Measurements from ENCODE around the gene CAB39.
"Not testable (repeated sequence)": the region's sequence is repeated elsewhere in the genome, so short reads cannot be mapped to it uniquely, and the experiment has no call there.

CAB39 gene

DNA sequence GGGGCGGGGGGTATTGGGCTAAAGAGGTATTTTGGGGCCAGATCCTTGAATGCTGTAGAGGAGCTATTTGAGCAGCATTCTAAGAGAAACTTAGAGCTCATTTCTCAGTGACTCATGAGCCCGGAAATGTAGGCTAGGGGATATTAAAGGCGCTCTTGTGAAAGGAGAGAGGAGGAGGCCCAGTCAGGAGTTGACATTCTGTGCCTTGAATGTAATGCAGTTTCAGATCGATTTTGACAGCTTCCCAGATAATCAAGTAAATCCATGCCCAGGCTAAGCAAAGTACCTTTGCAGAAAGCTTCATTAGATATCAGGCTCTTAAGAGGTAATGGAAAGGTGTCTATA is 1.5 kb downstream of the CAB39 start:
- Histone ChIP-seq H3K27me3 (ENCODE audit: control insufficient read depth, insufficient read depth, low read length) (no peaks in the 10 kb centered on the region), H3K9me3 (ENCODE audit: control insufficient read depth, insufficient read depth, low read depth, low read length) (no peaks in the 10 kb centered on the region), H3K4me1 (ENCODE audit: control insufficient read depth, insufficient read depth, low read length) (peaks cover 26% of the 10 kb centered on the region), H3K27ac (ENCODE audit: low read depth, low read length) (no peak overlapping the region; the same call in 1 of the 2 replicates), H3K36me3 (ENCODE audit: control insufficient read depth, insufficient read depth, low read length) (no peaks in the 10 kb centered on the region; the same call in 1 of the 2 replicates), H3K4me3 (ENCODE audit: low read depth, low read length) (peak overlapping the region; percentile 89), H3K9ac (ENCODE audit: low read length) (peak overlapping the region; percentile 83)

DNA sequence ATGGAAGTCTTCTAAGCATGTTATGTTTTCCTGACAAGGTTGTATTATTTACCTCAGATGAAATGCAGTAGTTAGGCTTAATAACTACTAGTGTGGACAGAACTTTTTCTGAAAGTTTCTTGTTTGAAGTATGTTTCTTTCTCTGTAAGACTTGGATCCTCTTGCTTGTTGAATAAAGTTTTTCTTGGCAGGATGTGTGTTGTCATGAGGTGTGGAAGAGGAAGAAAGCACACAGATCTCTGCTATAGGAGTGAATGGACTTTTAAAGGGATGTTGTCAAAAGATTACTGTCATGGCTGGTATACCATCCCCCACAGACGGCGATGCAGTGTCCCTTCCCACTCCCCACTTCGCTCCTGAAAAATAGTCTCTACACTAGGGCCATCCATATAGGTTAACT is 2.6 kb downstream of the CAB39 start:
- Histone ChIP-seq H3K4me1 (ENCODE audit: control insufficient read depth, insufficient read depth, low read length) (peaks cover 36% of the 10 kb centered on the region), H3K27ac (ENCODE audit: low read depth, low read length) (no peak overlapping the region), H3K27me3 (ENCODE audit: control insufficient read depth, insufficient read depth, low read length) (no peaks in the 10 kb centered on the region), H3K9ac (ENCODE audit: low read length) (no peak overlapping the region), H3K9me3 (ENCODE audit: control insufficient read depth, insufficient read depth, low read depth, low read length) (no peaks in the 10 kb centered on the region), H3K36me3 (ENCODE audit: control insufficient read depth, insufficient read depth, low read length) (peaks cover 2% of the 10 kb centered on the region; the same call in 1 of the 2 replicates), H3K4me3 (ENCODE audit: low read depth, low read length) (no peak overlapping the region)

GRCh38 chr2:230716588-230716987 is 3.9 kb downstream of the CAB39 start:
- no peaks in the 10 kb centered on the region for H3K9me3 ChIP-seq (ENCODE audit: control insufficient read depth, insufficient read depth, low read depth, low read length)
- H3K4me1 ChIP-seq (ENCODE audit: control insufficient read depth, insufficient read depth, low read length): peaks cover 43% of the 10 kb centered on the region
- no peak overlapping the region for H3K4me3 ChIP-seq (ENCODE audit: low read depth, low read length)
- peaks cover 2% of the 10 kb centered on the region; the same call in 1 of the 2 replicates for H3K36me3 ChIP-seq (ENCODE audit: control insufficient read depth, insufficient read depth, low read length)
- H3K9ac ChIP-seq (ENCODE audit: low read length): no peak overlapping the region
- no peak overlapping the region for H3K27ac ChIP-seq (ENCODE audit: low read depth, low read length)
- H3K27me3 ChIP-seq (ENCODE audit: control insufficient read depth, insufficient read depth, low read length): no peaks in the 10 kb centered on the region

GRCh38 chr2:230717600-230717999 is 5.0 kb downstream of the CAB39 start:
- H3K27me3 ChIP-seq (ENCODE audit: control insufficient read depth, insufficient read depth, low read length): no peaks in the 10 kb centered on the region
- H3K36me3 ChIP-seq (ENCODE audit: control insufficient read depth, insufficient read depth, low read length): peaks cover 2% of the 10 kb centered on the region; the same call in 1 of the 2 replicates
- no peaks in the 10 kb centered on the region for H3K9me3 ChIP-seq (ENCODE audit: control insufficient read depth, insufficient read depth, low read depth, low read length)
- H3K27ac ChIP-seq (ENCODE audit: low read depth, low read length): peak overlapping the region; percentile 39; the same call in 1 of the 2 replicates
- peaks cover 53% of the 10 kb centered on the region for H3K4me1 ChIP-seq (ENCODE audit: control insufficient read depth, insufficient read depth, low read length)
- H3K9ac ChIP-seq (ENCODE audit: low read length): no peak overlapping the region
- no peak overlapping the region; the same call in 1 of the 2 replicates for H3K4me3 ChIP-seq (ENCODE audit: low read depth, low read length)

- Histone ChIP-seq H3K36me3 (ENCODE audit: control insufficient read depth, insufficient read depth, low read length) (peaks cover 11% of the 10 kb centered on the region; the same call in 1 of the 2 replicates), H3K27ac (ENCODE audit: low read depth, low read length) (no peak overlapping the region), H3K4me1 (ENCODE audit: control insufficient read depth, insufficient read depth, low read length) (peaks cover 59% of the 10 kb centered on the region), H3K4me3 (ENCODE audit: low read depth, low read length) (no peak overlapping the region), H3K27me3 (ENCODE audit: control insufficient read depth, insufficient read depth, low read length) (no peaks in the 10 kb centered on the region), H3K9me3 (ENCODE audit: control insufficient read depth, insufficient read depth, low read depth, low read length) (0 out of 2 replicates have a peak, but pooled peaks cover 3% of the 10 kb centered on the region), H3K9ac (ENCODE audit: low read length) (no peak overlapping the region)
Measured at GRCh38 chr2:230719340-230719739, 6.7 kb downstream of the CAB39 start.

DNA sequence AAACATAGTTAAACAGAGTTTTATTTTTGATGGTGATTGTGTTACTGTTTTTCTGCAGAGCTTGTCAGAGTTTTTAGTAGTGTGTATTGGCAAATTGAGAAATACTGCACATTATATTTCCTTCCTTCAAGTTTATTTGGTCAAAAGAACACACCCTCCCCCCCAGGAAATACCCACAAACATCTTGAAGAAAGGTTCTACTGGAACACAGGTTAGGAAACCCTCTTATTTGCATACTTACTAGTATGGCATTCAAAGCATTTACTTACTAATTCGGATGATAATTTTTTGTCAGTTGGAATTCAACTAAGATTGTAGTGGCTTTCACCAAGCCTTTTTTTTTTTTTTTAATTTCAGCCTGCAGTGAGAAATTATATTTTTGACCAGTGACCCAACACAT is 9.1 kb downstream of the CAB39 start:
- H3K36me3 ChIP-seq (ENCODE audit: control insufficient read depth, insufficient read depth, low read length): peaks cover 11% of the 10 kb centered on the region; the same call in 1 of the 2 replicates
- H3K4me3 ChIP-seq (ENCODE audit: low read depth, low read length): peak overlapping the region; percentile 35; the same call in 1 of the 2 replicates
- H3K4me1 ChIP-seq (ENCODE audit: control insufficient read depth, insufficient read depth, low read length): peaks cover 50% of the 10 kb centered on the region
- H3K9me3 ChIP-seq (ENCODE audit: control insufficient read depth, insufficient read depth, low read depth, low read length): 0 out of 2 replicates have a peak, but pooled peaks cover 3% of the 10 kb centered on the region
- no peaks in the 10 kb centered on the region for H3K27me3 ChIP-seq (ENCODE audit: control insufficient read depth, insufficient read depth, low read length)
- H3K9ac ChIP-seq (ENCODE audit: low read length): peak overlapping the region; percentile 7
- peak overlapping the region; percentile 83 for H3K27ac ChIP-seq (ENCODE audit: low read depth, low read length)

GRCh38 chr2:230722207-230722885 is 9.7 kb downstream of the CAB39 start:
- Histone ChIP-seq H3K4me3 (ENCODE audit: low read depth, low read length) (no peak overlapping the region), H3K27ac (ENCODE audit: low read depth, low read length) (peak overlapping the region; percentile 83), H3K4me1 (ENCODE audit: control insufficient read depth, insufficient read depth, low read length) (peaks cover 45% of the 10 kb centered on the region), H3K9me3 (ENCODE audit: control insufficient read depth, insufficient read depth, low read depth, low read length) (0 out of 2 replicates have a peak, but pooled peaks cover 3% of the 10 kb centered on the region), H3K27me3 (ENCODE audit: control insufficient read depth, insufficient read depth, low read length) (no peaks in the 10 kb centered on the region), H3K36me3 (ENCODE audit: control insufficient read depth, insufficient read depth, low read length) (peaks cover 11% of the 10 kb centered on the region; the same call in 1 of the 2 replicates), H3K9ac (ENCODE audit: low read length) (no peak overlapping the region)

DNA sequence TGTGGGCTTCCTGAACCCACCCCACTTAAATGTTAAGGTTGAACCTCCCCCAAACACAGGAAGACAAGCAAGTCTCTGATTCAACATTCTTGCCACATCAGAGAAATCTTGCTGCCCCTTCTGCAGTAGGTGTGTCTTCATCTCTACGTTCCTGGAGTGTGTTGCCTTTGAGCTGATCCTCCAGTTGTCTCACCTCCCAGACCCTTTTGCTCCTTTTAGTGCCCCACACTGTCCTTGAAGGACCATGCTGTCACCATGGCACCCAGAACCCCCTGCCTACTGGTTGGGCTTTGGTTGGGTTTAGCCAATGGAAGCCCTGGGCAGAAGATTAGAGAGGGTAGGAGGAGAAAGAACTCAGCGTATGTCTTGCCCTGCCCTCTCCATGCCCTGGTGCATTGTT is 10.7 kb downstream of the CAB39 start:
- no peak overlapping the region; the same call in 1 of the 2 replicates for H3K27ac ChIP-seq (ENCODE audit: low read depth, low read length)
- no peak overlapping the region for H3K9ac ChIP-seq (ENCODE audit: low read length)
- H3K27me3 ChIP-seq (ENCODE audit: control insufficient read depth, insufficient read depth, low read length): no peaks in the 10 kb centered on the region
- H3K4me3 ChIP-seq (ENCODE audit: low read depth, low read length): no peak overlapping the region
- peaks cover 35% of the 10 kb centered on the region for H3K4me1 ChIP-seq (ENCODE audit: control insufficient read depth, insufficient read depth, low read length)
- 0 out of 2 replicates have a peak, but pooled peaks cover 3% of the 10 kb centered on the region for H3K9me3 ChIP-seq (ENCODE audit: control insufficient read depth, insufficient read depth, low read depth, low read length)
- H3K36me3 ChIP-seq (ENCODE audit: control insufficient read depth, insufficient read depth, low read length): peaks cover 11% of the 10 kb centered on the region; the same call in 1 of the 2 replicates

- H3K4me1 ChIP-seq (ENCODE audit: control insufficient read depth, insufficient read depth, low read length): peaks cover 27% of the 10 kb centered on the region
- not testable (repeated sequence) for H3K9me3 ChIP-seq (ENCODE audit: control insufficient read depth, insufficient read depth, low read depth, low read length); H3K9ac ChIP-seq (ENCODE audit: low read length); H3K4me3 ChIP-seq (ENCODE audit: low read depth, low read length); H3K27me3 ChIP-seq (ENCODE audit: control insufficient read depth, insufficient read depth, low read length); H3K27ac ChIP-seq (ENCODE audit: low read depth, low read length)
- peaks cover 11% of the 10 kb centered on the region; the same call in 1 of the 2 replicates for H3K36me3 ChIP-seq (ENCODE audit: control insufficient read depth, insufficient read depth, low read length)
Measured at GRCh38 chr2:230724957-230725356, 12.3 kb downstream of the CAB39 start.

DNA sequence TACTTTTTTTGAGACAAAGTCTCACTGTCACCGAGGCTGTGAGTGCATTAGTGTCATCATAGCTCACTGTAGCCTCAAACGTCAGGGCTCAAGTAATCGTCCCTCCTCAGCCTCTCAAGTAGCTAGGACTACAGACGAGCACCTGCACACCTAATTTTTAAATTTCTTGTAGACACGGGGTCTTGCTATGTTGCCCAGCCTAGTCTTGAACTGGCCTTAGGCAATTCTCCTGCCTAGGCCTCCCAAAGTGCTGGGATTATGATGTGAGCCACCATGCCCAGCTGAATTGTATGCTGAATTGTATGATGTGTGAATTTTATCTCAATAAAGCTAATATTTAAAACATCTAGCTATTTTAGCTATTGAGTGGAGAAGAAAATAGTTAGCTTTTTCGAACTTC is 18.9 kb downstream of the CAB39 start:
- H3K4me1 ChIP-seq (ENCODE audit: control insufficient read depth, insufficient read depth, low read length): peaks cover 10% of the 10 kb centered on the region; the same call in 1 of the 2 replicates
- no peaks in the 10 kb centered on the region for H3K9me3 ChIP-seq (ENCODE audit: control insufficient read depth, insufficient read depth, low read depth, low read length)

GRCh38 chr2:230732914-230733401 is 20.3 kb downstream of the CAB39 start:
- Histone ChIP-seq H3K27me3 (ENCODE audit: control insufficient read depth, insufficient read depth, low read length) (no peaks in the 10 kb centered on the region), H3K9ac (ENCODE audit: low read length) (no peak overlapping the region), H3K4me3 (ENCODE audit: low read depth, low read length) (no peak overlapping the region), H3K27ac (ENCODE audit: low read depth, low read length) (no peak overlapping the region), H3K36me3 (ENCODE audit: control insufficient read depth, insufficient read depth, low read length) (no peaks in the 10 kb centered on the region), H3K9me3 (ENCODE audit: control insufficient read depth, insufficient read depth, low read depth, low read length) (no peaks in the 10 kb centered on the region), H3K4me1 (ENCODE audit: control insufficient read depth, insufficient read depth, low read length) (peaks cover 10% of the 10 kb centered on the region; the same call in 1 of the 2 replicates)

More for the DNA sequence above, 18.9 kb downstream of the CAB39 start:
- Histone ChIP-seq H3K9ac (ENCODE audit: low read length) (no peak overlapping the region), H3K4me3 (ENCODE audit: low read depth, low read length) (no peak overlapping the region), H3K27ac (ENCODE audit: low read depth, low read length) (no peak overlapping the region), H3K36me3 (ENCODE audit: control insufficient read depth, insufficient read depth, low read length) (no peaks in the 10 kb centered on the region), H3K27me3 (ENCODE audit: control insufficient read depth, insufficient read depth, low read length) (no peaks in the 10 kb centered on the region)
